Fibroblast of skin of right biceps (primary cell): ENCODE results near the gene SSBP3.
"Not testable (repeated sequence)": the region's sequence is repeated elsewhere in the genome, so short reads cannot be mapped to it uniquely, and the experiment has no call there.

Source experiments
- DNase-seq: peaks from one replicate; pipeline ENCODE4 v3.0.0-alpha.2; 2013

Gene SSBP3

GRCh38 chr1:54391450-54392209 lies 14.6 kb downstream of the SSBP3 start:
- DNase-seq = no peak

GRCh38 chr1:54390655-54391054 lies 15.5 kb downstream of the SSBP3 start:
- no peak for DNase-seq

- not testable (repeated sequence) for DNase-seq
Observed at GRCh38 chr1:54389608-54390007, 16.6 kb downstream of the SSBP3 start.

- no peak for DNase-seq
Observed at GRCh38 chr1:54387419-54387818, 18.8 kb downstream of the SSBP3 start.

- DNase-seq = no peak
Observed at GRCh38 chr1:54385727-54386022, 20.5 kb downstream of the SSBP3 start.

GRCh38 chr1:54384918-54385726 lies 21.1 kb downstream of the SSBP3 start:
- DNase-seq = peak; percentile 69

GRCh38 chr1:54384471-54384870 lies 21.7 kb downstream of the SSBP3 start:
- no peak for DNase-seq

GRCh38 chr1:54381524-54381923 lies 24.7 kb downstream of the SSBP3 start:
- DNase-seq = no peak

- DNase-seq = no peak
Observed at GRCh38 chr1:54380290-54380882, 25.8 kb downstream of the SSBP3 start.

GRCh38 chr1:54379555-54380289 lies 26.5 kb downstream of the SSBP3 start:
- DNase-seq = peak; percentile 16

- no peak for DNase-seq
Observed at GRCh38 chr1:54378874-54379554, 27.2 kb downstream of the SSBP3 start.

GRCh38 chr1:54378157-54378873 lies 27.9 kb downstream of the SSBP3 start:
- DNase-seq = no peak

- DNase-seq = peak; percentile 78
Observed at GRCh38 chr1:54377040-54377691, 29.0 kb downstream of the SSBP3 start.

- no peak for DNase-seq
Observed at GRCh38 chr1:54376430-54377039, 29.7 kb downstream of the SSBP3 start.

- no peak for DNase-seq
Observed at GRCh38 chr1:54375712-54376429, 30.3 kb downstream of the SSBP3 start.

GRCh38 chr1:54375298-54375697 lies 30.9 kb downstream of the SSBP3 start:
- DNase-seq = no peak

- no peak for DNase-seq
Observed at GRCh38 chr1:54374766-54375165, 31.4 kb downstream of the SSBP3 start.

- no peak for DNase-seq
Observed at GRCh38 chr1:54372978-54373377, 33.2 kb downstream of the SSBP3 start.

GRCh38 chr1:54371942-54372275 lies 34.3 kb downstream of the SSBP3 start:
- DNase-seq = no peak
